ENCODE data around the gene UVSSA.

Gene UVSSA

GRCh38 chr4:1302159-1302558, 44.8 kb upstream of the UVSSA start:
- TF ChIP-seq CTCF (IDR thresholded peaks at IDR 0.05; ENCODE audit: low read depth, low read length): no peak
- no peak for DNase-seq
- Histone ChIP-seq H3K36me3 (peaks cover 47% of the 10 kb centered on the region), H3K4me3 (ENCODE audit: low read depth, low read length) (no peak overlapping the region), H3K27me3 (ENCODE audit: insufficient read depth, low read depth, severe bottlenecking) (no peaks in the 10 kb centered on the region), H3K27ac (peak overlapping the region; percentile 77; the same call in 1 of the 2 replicates), H3K9me3 (ENCODE audit: severe bottlenecking) (no peaks in the 10 kb centered on the region)

- DNase-seq: no peak
- H3K27ac ChIP-seq: no peak overlapping the region
Measured at GRCh38 chr4:1305261-1305711, 41.7 kb upstream of the UVSSA start.

GRCh38 chr4:1305781-1306455, 41.1 kb upstream of the UVSSA start:
- H3K27me3 ChIP-seq (ENCODE audit: insufficient read depth, low read depth, severe bottlenecking): no peaks in the 10 kb centered on the region
- DNase-seq: no peak
- no peak overlapping the region for H3K4me3 ChIP-seq (ENCODE audit: low read depth, low read length)
- no peaks in the 10 kb centered on the region for H3K9me3 ChIP-seq (ENCODE audit: severe bottlenecking)
- H3K36me3 ChIP-seq: peaks cover 25% of the 10 kb centered on the region
- H3K27ac ChIP-seq: no peak overlapping the region
- no peak for TF ChIP-seq CTCF (IDR thresholded peaks at IDR 0.05; ENCODE audit: low read depth, low read length)

More at GRCh38 chr4:1305261-1305711, 41.7 kb upstream of the UVSSA start:
- H3K27me3 ChIP-seq (ENCODE audit: insufficient read depth, low read depth, severe bottlenecking): no peaks in the 10 kb centered on the region
- H3K4me3 ChIP-seq (ENCODE audit: low read depth, low read length): no peak overlapping the region
- H3K36me3 ChIP-seq: peaks cover 25% of the 10 kb centered on the region
- no peaks in the 10 kb centered on the region for H3K9me3 ChIP-seq (ENCODE audit: severe bottlenecking)
- TF ChIP-seq CTCF (IDR thresholded peaks at IDR 0.05; ENCODE audit: low read depth, low read length): no peak

DNA sequence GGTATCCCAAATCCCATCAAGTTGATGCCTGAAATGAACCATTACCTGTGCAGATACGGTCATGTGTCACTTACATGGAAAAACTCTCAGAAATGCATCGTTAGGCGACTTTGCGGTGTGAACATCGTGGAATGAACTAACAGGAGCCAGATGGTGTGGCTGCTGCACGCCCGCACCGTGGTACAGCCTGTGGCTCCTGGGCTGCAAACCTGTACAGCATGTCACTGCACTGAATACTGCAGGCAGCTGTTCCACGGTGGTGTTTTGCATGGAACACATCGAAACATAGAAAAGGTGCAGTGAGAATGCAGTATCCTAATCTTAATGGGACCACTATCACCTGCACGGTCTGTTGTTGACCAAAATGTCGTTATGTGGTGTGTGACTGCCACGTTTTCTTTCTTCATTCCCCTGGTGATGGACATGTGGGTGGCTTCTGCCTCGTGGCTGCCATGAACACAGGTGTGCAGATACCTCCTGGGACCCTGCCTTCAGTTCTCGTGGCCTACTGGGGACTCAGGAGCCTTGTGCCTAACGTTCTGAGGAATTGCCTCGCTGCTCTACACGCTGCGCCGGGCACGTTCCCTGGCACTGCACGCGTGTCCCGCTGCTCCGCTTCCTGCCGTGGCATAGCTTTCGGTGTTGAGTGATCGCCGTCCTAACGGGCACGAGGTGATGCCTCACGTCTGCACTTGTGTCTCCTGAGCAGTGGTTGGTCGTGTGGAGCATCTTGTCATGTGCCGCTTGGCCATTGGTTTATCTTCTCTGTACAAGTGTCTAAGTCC, 38.9 kb upstream of the UVSSA start:
- DNase-seq: no peak

GRCh38 chr4:1309261-1310010, 37.6 kb upstream of the UVSSA start:
- Histone ChIP-seq H3K9me3 (ENCODE audit: severe bottlenecking) (no peaks in the 10 kb centered on the region), H3K27me3 (ENCODE audit: insufficient read depth, low read depth, severe bottlenecking) (no peaks in the 10 kb centered on the region), H3K27ac (peak overlapping the region; percentile 19), H3K36me3 (peaks cover 48% of the 10 kb centered on the region), H3K4me3 (ENCODE audit: low read depth, low read length) (no peak overlapping the region)
- TF ChIP-seq CTCF (IDR thresholded peaks at IDR 0.05; ENCODE audit: low read depth, low read length): no peak
- DNase-seq: peak; percentile 94

More for the DNA sequence above, 38.9 kb upstream of the UVSSA start:
- Histone ChIP-seq H3K36me3 (peaks cover 38% of the 10 kb centered on the region), H3K4me3 (ENCODE audit: low read depth, low read length) (no peak overlapping the region), H3K27me3 (ENCODE audit: insufficient read depth, low read depth, severe bottlenecking) (no peaks in the 10 kb centered on the region), H3K27ac (no peak overlapping the region), H3K9me3 (ENCODE audit: severe bottlenecking) (no peaks in the 10 kb centered on the region)
- no peak for TF ChIP-seq CTCF (IDR thresholded peaks at IDR 0.05; ENCODE audit: low read depth, low read length)
